Loucy (cell line): ENCODE measurements around the gene SHC4.
A peak's percentile ranks its signal among the peaks of the same experiment; 100 is the strongest.

Source experiments
- H2AFZ ChIP-seq: fragments of 200-600 bp; sonication (generic); 2 replicates; pipeline ENCODE4 v1.6.0; 2016; ENCODE audit warnings: antibody characterized with exemption, mild to moderate bottlenecking, low read length, moderate library complexity
- H3F3A ChIP-seq: fragments of 200-600 bp; 2 replicates; pipeline ENCODE4 v1.6.0; 2016; ENCODE audit warnings: antibody characterized with exemption, low read depth, mild to moderate bottlenecking
- H3K27me3 ChIP-seq: fragments of 200-600 bp; sonication (generic); 2 replicates; pipeline ENCODE4 v1.6.1; 2014; ENCODE audit warnings: low read length, mild to moderate bottlenecking; ENCODE audit not compliant: insufficient read depth, poor library complexity, severe bottlenecking
- H3K36me3 ChIP-seq: fragments of 200-600 bp; sonication (generic); 2 replicates; pipeline ENCODE4 v1.6.1; 2016; ENCODE audit warnings: low read length; ENCODE audit not compliant: insufficient read depth
- H3K4me1 ChIP-seq: fragments of 200-600 bp; sonication (generic); 2 replicates; pipeline ENCODE4 v1.5.1; 2014; ENCODE audit warnings: low read length, mild to moderate bottlenecking; ENCODE audit not compliant: insufficient read depth, poor library complexity, severe bottlenecking
- H3K4me2 ChIP-seq: fragments of 200-600 bp; sonication (generic); 2 replicates; pipeline ENCODE4 v1.6.0; 2014; ENCODE audit warnings: antibody characterized with exemption, low read length, low read depth, mild to moderate bottlenecking; ENCODE audit not compliant: poor library complexity, severe bottlenecking
- H3K4me3 ChIP-seq: fragments of 200-600 bp; sonication (generic); 2 replicates; pipeline ENCODE4 v1.5.1; 2014; ENCODE audit warnings: low read length, mild to moderate bottlenecking, mixed read lengths; ENCODE audit not compliant: poor library complexity, severe bottlenecking
- H3K79me2 ChIP-seq: fragments of 200-600 bp; sonication (generic); 2 replicates; pipeline ENCODE4 v1.6.1; 2014; ENCODE audit warnings: low read length; ENCODE audit not compliant: insufficient read depth
- H3K9ac ChIP-seq: fragments of 200-600 bp; sonication (generic); 2 replicates; pipeline ENCODE4 v1.6.0; 2014; ENCODE audit warnings: mild to moderate bottlenecking, low read depth, low read length, moderate library complexity; ENCODE audit not compliant: poor library complexity, severe bottlenecking
- H3K9me2 ChIP-seq: fragments of 200-600 bp; sonication (generic); replicated peaks from 2 replicates; pipeline ENCODE4 v1.6.1; 2016; ENCODE audit warnings: low read depth, low read length, mixed read lengths
- H3K9me3 ChIP-seq: fragments of 200-600 bp; sonication (generic); 2 replicates; pipeline ENCODE4 v1.6.1; 2014; ENCODE audit warnings: mild to moderate bottlenecking, antibody characterized with exemption, low read length, low read depth; ENCODE audit not compliant: insufficient read depth
- H4K20me1 ChIP-seq: fragments of 200-600 bp; sonication (generic); 2 replicates; pipeline ENCODE4 v1.6.0; 2014; ENCODE audit warnings: antibody characterized with exemption, low read length, mild to moderate bottlenecking; ENCODE audit not compliant: insufficient read depth, poor library complexity, severe bottlenecking
- CTCF ChIP-seq: fragments of 200-600 bp; sonication (generic); conservative IDR thresholded peaks from 2 replicates; pipeline ENCODE4 v1.5.1; 2014; ENCODE audit warnings: mild to moderate bottlenecking, antibody characterized with exemption, low read length
- EZH2phosphoT487 ChIP-seq: fragments of 200-600 bp; IDR thresholded peaks from 2 replicates; pipeline ENCODE4 v1.6.1; 2018; ENCODE audit warnings: antibody characterized with exemption, mild to moderate bottlenecking, moderate library complexity, borderline replicate concordance

SHC4 gene

GRCh38 chr15:48966595-48967301 is 3.0 kb upstream of the SHC4 start:
- Histone ChIP-seq H3K4me3 (peak overlapping the region; percentile 56), H2AFZ (peak overlapping the region; percentile 53), H3K27me3 (no peaks in the 10 kb centered on the region), H3K9me3 (no peaks in the 10 kb centered on the region), H3K9me2 (no peaks in the 10 kb centered on the region), H3K79me2 (no peaks in the 10 kb centered on the region), H3K4me2 (peak overlapping the region; percentile 78), H3F3A (no peaks in the 10 kb centered on the region), H4K20me1 (no peaks in the 10 kb centered on the region), H3K36me3 (no peaks in the 10 kb centered on the region), H3K9ac (peak overlapping the region; percentile 69), H3K4me1 (peaks cover 43% of the 10 kb centered on the region)
- TF ChIP-seq CTCF (no peak), EZH2phosphoT487 (no peak)

- H4K20me1 ChIP-seq = no peaks in the 10 kb centered on the region
- H3K4me2 ChIP-seq = peak overlapping the region; percentile 78
- H3K36me3 ChIP-seq = no peaks in the 10 kb centered on the region
- H3K27me3 ChIP-seq = no peaks in the 10 kb centered on the region
- H3K9ac ChIP-seq = peak overlapping the region; percentile 69
- H3K4me3 ChIP-seq = peak overlapping the region; percentile 56
- TF ChIP-seq CTCF (peak; percentile 61), EZH2phosphoT487 (no peak)
- no peaks in the 10 kb centered on the region for H3K9me3 ChIP-seq
- H3K4me1 ChIP-seq = peaks cover 43% of the 10 kb centered on the region
- H3K9me2 ChIP-seq = no peaks in the 10 kb centered on the region
- H3K79me2 ChIP-seq = no peaks in the 10 kb centered on the region
- H2AFZ ChIP-seq = peak overlapping the region; percentile 53
- H3F3A ChIP-seq = no peaks in the 10 kb centered on the region
These were observed 2.3 kb upstream of the SHC4 start for GRCh38 chr15:48965972-48966371.

- Histone ChIP-seq H3K9me3 (no peaks in the 10 kb centered on the region), H3K79me2 (no peaks in the 10 kb centered on the region), H3K36me3 (no peaks in the 10 kb centered on the region), H3K27me3 (no peaks in the 10 kb centered on the region), H4K20me1 (no peaks in the 10 kb centered on the region), H2AFZ (no peak overlapping the region), H3K4me1 (peaks cover 43% of the 10 kb centered on the region), H3F3A (no peaks in the 10 kb centered on the region), H3K4me2 (peak overlapping the region; percentile 86), H3K9ac (no peak overlapping the region), H3K4me3 (no peak overlapping the region), H3K9me2 (no peaks in the 10 kb centered on the region)
- TF ChIP-seq EZH2phosphoT487 (no peak), CTCF (no peak)
These were observed 1.2 kb upstream of the SHC4 start for GRCh38 chr15:48964898-48965297.
